IPS DF 4.7 (cell line): Measurements from ENCODE around the gene SPAG16.

Experiments
- DNase-seq: peaks from one replicate; pipeline ENCODE4 v3.0.0-alpha.2; 2013; ENCODE audit warnings: low spot score; ENCODE audit errors: extremely low read depth

SPAG16 gene

DNA sequence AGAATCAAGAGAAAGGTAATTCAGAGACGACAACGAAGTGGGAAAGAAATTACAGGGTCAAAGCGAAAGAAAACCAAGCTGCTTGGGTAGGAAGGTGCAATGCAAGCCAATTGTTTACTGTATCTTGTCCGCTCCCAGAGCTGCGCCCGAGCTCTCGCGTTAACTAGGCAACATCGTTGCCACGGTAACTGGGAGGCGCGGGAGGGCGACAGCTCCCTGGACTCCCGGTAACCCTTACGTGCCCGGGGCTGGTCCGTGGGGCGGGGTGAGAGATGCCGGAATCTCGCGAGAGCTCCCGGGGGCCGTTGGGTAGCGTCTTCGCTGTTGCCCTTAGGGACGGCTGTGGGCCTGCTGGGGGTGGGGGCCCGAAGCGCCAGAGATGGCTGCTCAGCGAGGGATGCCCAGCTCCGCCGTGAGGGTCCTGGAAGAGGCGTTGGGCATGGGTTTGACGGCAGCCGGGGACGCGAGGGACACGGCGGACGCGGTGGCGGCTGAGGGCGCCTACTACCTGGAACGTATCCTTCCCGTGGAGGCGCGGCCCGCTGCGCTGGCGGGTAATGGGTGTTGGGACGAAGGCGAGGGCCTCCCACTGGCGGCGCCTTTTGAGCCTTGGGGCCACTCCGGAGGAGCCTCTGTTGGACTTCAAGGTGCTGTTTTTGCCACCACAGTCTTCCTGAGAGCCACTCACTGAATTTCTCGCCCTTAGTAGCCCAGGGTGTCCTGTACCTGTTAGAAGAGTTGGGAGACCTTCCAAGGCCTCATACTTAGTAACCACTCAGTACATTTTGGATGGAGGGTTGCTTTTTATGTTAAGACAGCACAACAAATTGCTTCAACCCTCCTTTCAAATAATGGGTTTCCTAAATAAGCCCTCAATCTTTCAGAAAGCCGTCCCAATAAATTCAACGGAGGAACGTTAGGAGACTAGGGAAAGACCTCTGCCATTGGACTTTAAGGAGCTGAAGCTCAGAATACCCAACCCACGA lies at the start of gene SPAG16:
TSS of gene SPAG16 (plus strand) at position 360 of the 986 bp plus-strand sequence.
- peak; percentile 90 for DNase-seq

GRCh38 chr2:213234641-213235040 lies 49.6 kb upstream of the SPAG16 start:
- DNase-seq: no peak

DNA sequence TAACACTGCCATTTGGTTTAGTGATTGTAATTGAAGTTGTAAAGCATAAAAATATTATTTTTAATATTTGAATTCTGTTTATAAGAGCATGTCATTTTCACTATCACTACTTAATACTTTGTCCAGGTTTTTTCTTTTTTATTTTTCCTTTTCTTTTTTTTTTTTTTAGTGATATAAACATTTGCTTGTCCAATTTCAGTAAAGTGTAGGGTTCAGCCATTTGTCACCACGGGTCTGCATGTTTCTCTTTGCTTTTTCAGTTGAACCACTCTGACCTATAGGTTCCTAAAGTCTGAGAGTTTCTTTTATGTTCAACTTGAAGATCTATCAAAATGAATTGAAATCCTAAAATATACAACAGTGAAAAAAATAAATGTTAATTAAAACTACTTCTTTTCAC lies 48.5 kb upstream of the SPAG16 start:
- no peak for DNase-seq

DNA sequence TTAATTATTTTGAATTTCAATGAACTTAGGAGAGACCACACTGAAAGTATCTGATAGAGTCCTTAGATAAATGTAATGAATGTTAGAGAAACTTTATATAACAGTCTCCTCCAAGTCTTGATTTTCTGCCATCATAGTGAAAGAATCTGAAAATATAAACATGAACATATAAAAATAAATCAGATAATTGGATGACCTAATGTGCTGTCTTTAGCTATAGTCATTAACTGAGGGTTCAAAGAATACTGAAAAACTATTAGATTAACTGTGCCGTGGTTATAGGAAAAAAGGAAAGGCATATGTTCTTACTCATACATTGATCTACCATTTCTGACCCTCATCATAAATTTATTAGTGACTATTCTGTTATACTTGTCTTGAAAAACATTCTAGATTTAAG lies 47.0 kb upstream of the SPAG16 start:
- DNase-seq: no peak

- DNase-seq: no peak
Measured at GRCh38 chr2:213237787-213238186, 46.5 kb upstream of the SPAG16 start.

DNA sequence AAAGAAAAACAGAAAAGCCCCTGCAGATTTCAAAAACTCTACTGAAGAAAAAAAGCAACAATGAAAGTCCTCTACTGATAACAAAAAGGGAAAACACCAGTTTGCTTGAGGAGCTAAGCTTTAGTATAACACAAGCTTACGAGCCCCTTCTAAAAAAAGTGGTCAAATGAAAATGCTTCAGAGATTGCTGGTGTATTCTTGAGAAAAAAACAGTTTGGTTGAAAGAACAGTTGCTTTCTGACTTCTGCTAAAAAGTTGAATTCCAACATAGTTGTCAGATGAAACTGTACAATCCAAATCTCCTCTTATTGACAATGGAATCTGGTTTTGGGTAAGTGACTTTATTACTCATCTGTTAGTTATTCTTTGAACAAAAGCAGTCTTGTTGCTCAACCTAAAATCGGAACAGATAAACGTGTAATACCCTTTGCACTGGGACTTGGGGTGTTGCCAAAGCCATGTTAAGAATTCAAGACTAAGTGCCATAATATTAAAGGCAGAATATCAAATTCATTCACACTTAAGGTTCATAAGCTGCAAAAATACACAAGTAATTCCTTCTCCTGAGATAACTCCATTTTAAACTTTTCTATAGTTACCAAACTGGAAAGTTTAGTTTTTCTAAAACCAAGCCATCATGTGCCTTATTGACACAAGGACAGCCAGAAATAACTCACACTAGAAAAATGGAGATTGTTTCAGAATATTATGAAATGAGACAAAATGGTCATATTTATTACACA lies 45.3 kb upstream of the SPAG16 start:
- no peak for DNase-seq

DNA sequence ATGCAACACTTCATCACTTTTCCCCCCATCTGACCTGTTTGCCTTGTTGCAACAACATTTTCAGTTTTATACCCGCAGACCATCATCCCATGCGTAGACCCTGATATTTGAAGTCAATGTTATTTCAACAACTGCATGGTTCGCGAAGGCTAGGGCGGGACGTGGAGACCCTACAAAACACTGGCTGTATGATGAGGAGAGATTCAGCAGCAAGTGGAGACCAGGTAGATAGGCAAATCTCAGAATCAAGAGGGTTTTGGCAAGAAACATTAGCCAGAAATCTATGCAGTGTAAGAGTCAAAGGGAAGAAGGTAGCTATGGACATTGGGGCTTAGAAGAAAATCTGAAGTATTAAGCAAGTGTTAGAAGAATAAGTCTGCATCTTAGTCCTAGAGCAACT lies 42.4 kb upstream of the SPAG16 start:
- no peak for DNase-seq

DNA sequence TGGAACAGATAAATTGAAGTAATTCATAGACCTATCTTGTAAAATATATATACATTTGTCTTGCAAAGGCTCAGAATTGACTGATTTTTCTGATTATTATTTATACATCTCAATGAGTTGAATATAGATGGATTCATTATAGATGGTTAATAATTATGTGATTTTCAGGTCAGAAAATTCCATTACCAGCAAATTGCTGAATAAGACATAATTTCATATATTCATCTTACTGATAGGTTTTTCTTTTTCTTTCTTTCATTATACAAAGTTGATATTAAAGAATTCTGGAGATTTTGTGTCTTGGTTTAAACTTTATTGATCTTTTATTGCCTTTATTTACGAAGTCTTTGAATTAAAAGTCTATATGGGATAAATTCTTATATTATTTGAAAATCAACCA lies 41.6 kb upstream of the SPAG16 start:
- no peak for DNase-seq

- DNase-seq: no peak
Measured at GRCh38 chr2:213243189-213244044, 40.8 kb upstream of the SPAG16 start.

DNA sequence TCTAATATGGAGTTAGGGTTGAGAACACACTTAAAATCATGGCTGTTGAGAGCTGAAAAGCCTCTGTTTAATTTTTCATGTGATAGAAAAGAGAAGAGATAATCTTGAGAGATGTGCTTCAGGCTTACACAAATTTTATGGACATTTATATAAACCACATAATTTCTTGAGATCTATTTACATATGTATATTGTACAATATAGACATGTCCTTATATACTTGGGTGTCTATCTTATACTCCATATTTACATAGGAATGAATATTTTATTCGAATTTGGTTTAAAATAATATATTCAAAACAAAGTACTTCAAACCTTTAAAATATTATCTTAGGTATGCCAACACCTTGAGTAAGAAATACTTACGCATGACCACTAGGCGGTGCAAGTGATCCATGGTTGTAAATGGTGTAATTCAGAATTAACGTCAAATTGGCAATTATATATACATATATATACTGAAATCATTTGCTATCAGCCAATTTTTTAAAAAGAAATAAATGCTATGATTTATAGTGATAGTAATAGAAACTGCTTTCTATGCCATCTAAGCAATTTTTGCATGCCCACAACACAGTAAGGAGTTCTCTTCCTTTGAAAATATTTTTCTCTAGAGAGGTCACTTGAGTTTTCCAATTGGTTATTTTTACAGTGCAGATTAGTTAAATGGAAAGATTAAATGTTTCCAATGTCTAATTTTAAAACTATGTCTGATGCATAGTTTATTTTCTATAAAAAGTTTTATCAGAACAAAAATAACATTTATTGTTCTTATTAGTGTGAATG lies 37.6 kb upstream of the SPAG16 start:
- no peak for DNase-seq

GRCh38 chr2:213247566-213247965 lies 36.7 kb upstream of the SPAG16 start:
- no peak for DNase-seq

DNA sequence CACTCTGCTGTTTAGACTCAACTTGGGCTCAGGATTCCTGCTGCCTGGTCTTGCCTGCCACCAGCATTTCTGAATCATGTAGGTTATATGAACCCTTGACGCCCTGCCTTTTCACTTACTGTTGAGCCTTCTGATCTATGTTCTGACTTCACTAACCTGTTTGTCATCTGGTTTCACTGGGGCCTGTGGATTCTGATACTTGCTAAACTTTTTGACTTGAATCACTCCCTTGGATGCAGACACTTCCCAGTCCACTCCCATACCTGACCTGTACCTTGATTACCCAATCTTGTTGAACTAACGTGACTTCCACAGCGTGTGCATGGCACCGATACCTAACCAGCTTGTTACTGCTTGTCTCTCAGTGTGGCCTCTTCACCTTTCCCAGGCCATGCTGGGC lies 35.6 kb upstream of the SPAG16 start:
- DNase-seq: no peak

DNA sequence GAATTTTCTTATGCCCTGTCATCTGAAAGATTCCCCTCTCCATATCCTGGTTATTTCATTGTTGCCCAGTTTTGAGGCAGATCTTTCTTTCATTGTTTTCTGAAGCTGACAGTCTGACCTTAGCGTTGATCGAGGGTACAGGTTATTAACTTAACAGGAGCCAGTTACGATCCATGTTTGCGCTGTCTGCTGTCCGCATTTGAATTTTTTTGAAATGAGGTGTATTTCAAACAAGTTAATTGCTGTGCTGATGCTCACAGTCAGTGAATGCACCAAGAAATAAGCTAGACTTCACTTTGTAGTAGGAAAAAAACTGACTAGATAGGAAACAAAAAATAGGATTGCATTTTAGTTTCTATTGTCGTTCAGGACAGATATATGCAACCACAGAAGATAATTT lies 34.8 kb upstream of the SPAG16 start:
- no peak for DNase-seq

GRCh38 chr2:213251618-213252017 lies 32.6 kb upstream of the SPAG16 start:
- DNase-seq: no peak

DNA sequence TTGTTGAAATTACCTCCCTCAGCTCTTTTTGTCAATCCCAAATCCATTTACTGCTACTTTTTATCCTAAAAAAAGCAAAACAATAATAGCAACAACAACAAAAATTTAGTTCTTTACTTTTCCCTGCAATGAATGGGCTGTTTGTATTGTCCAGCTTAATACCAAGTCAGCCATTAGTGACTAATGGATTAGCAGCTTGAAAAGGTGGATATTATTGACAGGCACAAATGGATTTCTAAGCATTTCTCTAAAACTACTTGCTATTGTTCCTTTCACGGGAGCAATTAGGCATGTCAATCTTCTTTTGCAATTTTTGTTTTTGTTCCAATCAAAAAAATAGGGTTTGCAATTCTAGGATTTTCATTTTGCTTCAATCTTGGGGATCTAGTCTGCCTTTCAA lies 32.1 kb upstream of the SPAG16 start:
- no peak for DNase-seq

- no peak for DNase-seq
Measured at GRCh38 chr2:213253162-213253561, 31.1 kb upstream of the SPAG16 start.

- no peak for DNase-seq
Measured at GRCh38 chr2:213259266-213259665, 25.0 kb upstream of the SPAG16 start.

- no peak for DNase-seq
Measured at GRCh38 chr2:213261237-213261636, 23.0 kb upstream of the SPAG16 start.

- no peak for DNase-seq
Measured at GRCh38 chr2:213261715-213262114, 22.5 kb upstream of the SPAG16 start.

DNA sequence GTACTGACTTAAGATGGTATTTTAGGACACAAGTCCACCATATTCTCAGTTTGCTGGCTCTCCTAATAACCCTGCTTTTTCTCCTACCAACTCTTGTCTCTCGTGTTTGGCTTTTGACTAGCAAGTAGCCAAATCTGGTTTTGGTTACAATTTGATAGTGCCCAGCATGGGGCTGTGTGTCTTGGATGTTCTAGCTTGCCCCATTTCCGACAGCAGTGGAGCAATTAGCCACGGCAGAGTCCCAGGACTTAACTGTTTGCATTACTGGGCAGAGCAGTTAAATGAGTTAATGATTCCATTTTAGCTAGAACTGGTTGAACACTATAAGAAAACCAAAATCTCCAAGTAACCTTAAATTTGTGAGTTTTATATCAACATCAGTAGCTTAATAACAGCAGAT lies 18.6 kb upstream of the SPAG16 start:
- no peak for DNase-seq

DNA sequence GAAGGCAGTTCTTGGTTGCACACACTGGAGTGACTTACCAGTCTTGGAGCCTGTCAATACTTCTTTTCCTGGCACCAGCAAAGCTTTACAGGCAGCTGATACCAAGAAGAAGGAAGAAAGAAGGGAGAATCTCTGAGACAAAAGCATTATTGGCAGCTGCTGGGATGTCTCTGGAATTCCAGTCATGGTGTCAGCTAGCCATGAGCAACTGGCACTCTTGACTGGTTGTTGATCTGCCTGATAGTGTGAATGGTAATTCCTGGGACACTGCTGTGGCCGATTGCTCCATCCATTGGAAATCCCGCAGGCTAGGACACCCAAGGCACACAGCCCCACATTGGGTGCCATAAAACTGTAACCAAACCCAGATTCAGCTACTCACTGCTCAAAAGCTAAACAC lies 17.8 kb upstream of the SPAG16 start:
- no peak for DNase-seq
